CD14-positive monocyte (primary cell): Measurements from ENCODE around the gene RTP5. TPM values are rescaled to one million over a fixed set of nuclear protein-coding genes. Genes with fewer than 3 reads are reported as not detected.

Source experiments
- DNase-seq, 3 donors: peaks; one replicate each; pipeline ENCODE4 v3.0.0-alpha.2; 2011 to 2022
- H2AFZ ChIP-seq: 2 replicates; pipeline ENCODE4 v1.6.0; 2012; ENCODE audit warnings: mild to moderate bottlenecking, low read depth, low read length, inconsistent platforms; ENCODE audit not compliant: insufficient read depth, poor library complexity, severe bottlenecking
- H3K27ac ChIP-seq, 2 donors: 1 replicate in 1 of 2; 2 replicates in 1 of 2; pipeline ENCODE4 v1.5.1; 2012 to 2013; ENCODE audit warnings: low read length in 2 of 2, control low read depth in 1 of 2, inconsistent platforms in 1 of 2, low read depth in 1 of 2, mild to moderate bottlenecking in 1 of 2
- H3K27me3 ChIP-seq, 2 donors: one replicate each; pipeline versions ENCODE4 v1.6.0 to v1.6.1; 2011 to 2013; ENCODE audit warnings: low read length in 2 of 2; ENCODE audit not compliant: control insufficient read depth in 2 of 2, insufficient read depth in 2 of 2
- H3K36me3 ChIP-seq, 2 donors: replicated peaks in 1 of 2; 1 replicate in 1 of 2; 2 replicates in 1 of 2; pipeline versions ENCODE4 v1.5.1 to v1.6.1; 2012 to 2013; ENCODE audit warnings: low read length in 2 of 2, control low read depth in 1 of 2, inconsistent platforms in 1 of 2, mild to moderate bottlenecking in 1 of 2; ENCODE audit not compliant: insufficient read depth in 2 of 2, control insufficient read depth in 1 of 2
- H3K4me1 ChIP-seq, 2 donors: 1 replicate in 1 of 2; 2 replicates in 1 of 2; pipeline versions ENCODE4 v1.5.1 to v1.6.1; 2012 to 2013; ENCODE audit warnings: low read length in 2 of 2, control low read depth in 1 of 2, inconsistent platforms in 1 of 2, mild to moderate bottlenecking in 1 of 2, moderate library complexity in 1 of 2; ENCODE audit not compliant: insufficient read depth in 2 of 2, control insufficient read depth in 1 of 2
- H3K4me2 ChIP-seq: replicated peaks from 2 replicates; pipeline ENCODE3; 2012; ENCODE audit warnings: low read length, moderate library complexity, mild to moderate bottlenecking; ENCODE audit not compliant: poor library complexity, severe bottlenecking; ENCODE audit errors: extremely low read depth
- H3K4me3 ChIP-seq, 3 experiments: fragments of 200-600 bp in 1 of 3; sonication (generic) in 1 of 3; replicated peaks in 1 of 3; 1 replicate in 2 of 3; 2 replicates in 1 of 3; pipeline ENCODE4 v1.5.1; 2011 to 2013; ENCODE audit warnings: low read length in 3 of 3, mild to moderate bottlenecking in 3 of 3, control low read depth in 2 of 3, low read depth in 2 of 3, inconsistent platforms in 1 of 3, moderate library complexity in 1 of 3
- H3K79me2 ChIP-seq: 2 replicates; pipeline ENCODE4 v1.6.0; 2012; ENCODE audit warnings: mild to moderate bottlenecking, control low read depth, inconsistent platforms, low read length, moderate library complexity; ENCODE audit not compliant: insufficient read depth
- H3K9ac ChIP-seq: 2 replicates; pipeline ENCODE4 v1.6.0; 2017; ENCODE audit warnings: low read length, mild to moderate bottlenecking; ENCODE audit not compliant: insufficient read depth, poor library complexity, severe bottlenecking
- H3K9me3 ChIP-seq, 2 donors: replicated peaks in 1 of 2; 1 replicate in 1 of 2; 2 replicates in 1 of 2; pipeline versions ENCODE4 v1.5.1 to v1.6.1; 2012 to 2013; ENCODE audit warnings: low read length in 2 of 2, control low read depth in 1 of 2; ENCODE audit not compliant: control insufficient read depth in 1 of 2, insufficient read depth in 1 of 2
- H4K20me1 ChIP-seq: 2 replicates; pipeline ENCODE4 v1.6.0; 2012; ENCODE audit warnings: mild to moderate bottlenecking, low read length, control low read depth, moderate library complexity; ENCODE audit not compliant: insufficient read depth
- H3K27ac Mint-ChIP-seq, 7 donors: one replicate each; pipeline ENCODE4 v1.8.0; 2020; ENCODE audit warnings: mild to moderate bottlenecking in 7 of 7, mixed read lengths in 7 of 7, moderate library complexity in 6 of 7, inconsistent platforms in 2 of 7
- H3K27me3 Mint-ChIP-seq, 3 donors: one replicate each; pipeline ENCODE4 v1.8.0; 2021 to 2022; ENCODE audit warnings: low read depth in 3 of 3, mild to moderate bottlenecking in 3 of 3, mixed read lengths in 3 of 3, moderate library complexity in 3 of 3, inconsistent platforms in 1 of 3
- H3K36me3 Mint-ChIP-seq, 2 donors: one replicate each; pipeline ENCODE4 v1.8.0; 2020; ENCODE audit warnings: mixed read lengths in 2 of 2, inconsistent platforms in 1 of 2, mild to moderate bottlenecking in 1 of 2
- H3K4me1 Mint-ChIP-seq: one replicate; pipeline ENCODE4 v1.8.0; 2020; ENCODE audit warnings: mild to moderate bottlenecking, mixed read lengths
- H3K4me3 Mint-ChIP-seq, 2 donors: one replicate each; pipeline ENCODE4 v1.8.0; 2020; ENCODE audit warnings: mild to moderate bottlenecking in 2 of 2, mixed read lengths in 2 of 2, moderate library complexity in 1 of 2
- H3K9me3 Mint-ChIP-seq, 7 donors: one replicate each; pipeline ENCODE4 v1.8.0; 2020 to 2022; ENCODE audit warnings: mixed read lengths in 7 of 7, mild to moderate bottlenecking in 6 of 7, moderate library complexity in 6 of 7, inconsistent platforms in 2 of 7
- CTCF ChIP-seq: fragments of 200-600 bp; IDR thresholded peaks from one replicate; pipeline ENCODE4 v1.8.0; 2022; ENCODE audit warnings: antibody characterized with exemption, mild to moderate bottlenecking
- WGBS: methylation state at CpG from one replicate; pipeline ENCODE4 v1.1.5; 2013; ENCODE audit warnings: missing lambda C conversion rate; ENCODE audit not compliant: insufficient coverage; 5-methylcytosine and 5-hydroxymethylcytosine counted together
- intact Hi-C, 2 donors: fragments of 100-400 bp; cut with micrococcal nuclease; formaldehyde crosslinking; loops; one replicate each; pipeline versions ENCODE4 v1.15.0 to v1.15.1; 2023
- polyA plus RNA-seq, 3 donors: library from polyadenylated mRNA; depleted of rRNA in 1 of 3; unstranded in 2 of 3; stranded (reverse) in 1 of 3; fragments of 300-500 nt in 2 of 3; fragments of >200 nt in 1 of 3; fragmentation: Illumina TruSeq in 2 of 3; gene quantifications; 1 replicate in 2 of 3; 2 replicates in 1 of 3; pipeline ENCODE4 v1.2.3, GENCODE V29; 2012 to 2021

Gene RTP5
- polyA plus RNA-seq, 3 donors: 0.03 TPM; not detected in 2

GRCh38 chr2:241867776-241868420 is 1.6 kb upstream of the RTP5 start:
- H3K9ac ChIP-seq: no peak overlapping the region
- H4K20me1 ChIP-seq: no peaks in the 10 kb centered on the region
- no peak overlapping the region for H3K27ac Mint-ChIP-seq
- H3K36me3 ChIP-seq: no peaks in the 10 kb centered on the region
- 46% methylated on average over 17 of the region's 19 CpGs for WGBS
- H3K27me3 Mint-ChIP-seq: peaks cover 36 to 54% (median 38%) of the 10 kb centered on the region in 3 donors
- H3K4me3 ChIP-seq: no peak overlapping the region
- no peaks in the 10 kb centered on the region for H3K4me1 ChIP-seq
- peaks cover 5% of the 10 kb centered on the region for H3K4me1 Mint-ChIP-seq
- no peak overlapping the region for H2AFZ ChIP-seq
- intact Hi-C loops: no loop called here
- peaks cover 2 to 16% (median 8%) of the 10 kb centered on the region in 7 donors for H3K9me3 Mint-ChIP-seq
- H3K9me3 ChIP-seq: peaks cover 0 to 11% of the 10 kb centered on the region in 2 donors
- no peak for TF ChIP-seq CTCF
- peaks cover 0 to 2% of the 10 kb centered on the region in 2 donors for H3K36me3 Mint-ChIP-seq
- H3K4me2 ChIP-seq: no peak overlapping the region
- H3K79me2 ChIP-seq: no peaks in the 10 kb centered on the region
- H3K27me3 ChIP-seq: peaks cover 0 to 38% of the 10 kb centered on the region in 2 donors
- H3K4me3 Mint-ChIP-seq: no peak overlapping the region
- no peak for DNase-seq
- H3K27ac ChIP-seq: no peak overlapping the region

DNA sequence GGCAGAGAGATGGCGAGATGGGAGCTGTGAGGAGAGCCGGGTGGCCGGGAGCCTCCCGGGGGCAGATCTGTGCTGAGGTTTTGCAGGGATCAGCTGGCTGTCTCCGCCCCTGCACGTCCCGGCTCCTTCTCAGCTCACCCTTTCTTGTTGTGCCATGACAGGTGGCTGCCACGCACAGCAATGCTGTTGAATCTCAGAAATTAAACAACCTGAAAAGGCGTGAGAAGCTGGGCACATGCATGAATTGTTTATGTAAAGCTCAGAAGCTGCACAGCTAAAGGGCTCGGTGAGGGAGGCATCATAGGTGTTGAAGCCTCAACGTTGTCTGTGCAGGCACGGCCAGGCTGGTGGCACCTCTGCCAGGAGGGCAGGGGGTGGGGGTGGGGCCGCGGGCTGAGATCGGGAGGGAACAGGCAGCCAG is 858 bp upstream of the RTP5 start:
- no peak for DNase-seq
- peaks cover 0 to 11% of the 10 kb centered on the region in 2 donors for H3K9me3 ChIP-seq
- H3K27ac ChIP-seq: no peak overlapping the region
- no peak overlapping the region for H3K4me2 ChIP-seq
- no peak for TF ChIP-seq CTCF
- H3K79me2 ChIP-seq: no peaks in the 10 kb centered on the region
- H3K9ac ChIP-seq: no peak overlapping the region
- no peaks in the 10 kb centered on the region for H3K4me1 ChIP-seq
- WGBS: 85% methylated on average over 15 of the region's 15 CpGs
- Mint-ChIP-seq H3K27me3 (peaks cover 29 to 48% (median 32%) of the 10 kb centered on the region in 3 donors), H3K4me3 (no peak overlapping the region), H3K36me3 (peaks cover 0 to 2% of the 10 kb centered on the region in 2 donors), H3K27ac (peak overlapping the region in 1 of 7 donors; percentile 10), H3K9me3 (peaks cover 3 to 18% (median 8%) of the 10 kb centered on the region in 7 donors), H3K4me1 (peaks cover 3% of the 10 kb centered on the region)
- H2AFZ ChIP-seq: no peak overlapping the region
- H3K4me3 ChIP-seq: no peak overlapping the region
- H4K20me1 ChIP-seq: no peaks in the 10 kb centered on the region
- intact Hi-C loops: no loop called here
- peaks cover 0 to 30% of the 10 kb centered on the region in 2 donors for H3K27me3 ChIP-seq
- H3K36me3 ChIP-seq: no peaks in the 10 kb centered on the region
